Neuronal stem cell (in vitro differentiated cells): Measurements from ENCODE around the gene OTULINL.

Source experiments
- DNase-seq: peaks from one replicate; pipeline ENCODE4 v3.0.0-alpha.2; 2013; ENCODE audit warnings: low spot score
- H2AFZ ChIP-seq: one replicate; pipeline ENCODE4 v1.6.1; 2013; ENCODE audit warnings: mild to moderate bottlenecking, low read length, inconsistent platforms
- H2AK5ac ChIP-seq: 2 replicates; pipeline ENCODE4 v1.6.1; 2013; ENCODE audit warnings: low read depth, mild to moderate bottlenecking, inconsistent platforms, low read length, moderate library complexity, mixed read lengths
- H2BK120ac ChIP-seq: 2 replicates; pipeline ENCODE4 v1.6.1; 2013; ENCODE audit warnings: low read depth, mild to moderate bottlenecking, inconsistent platforms, low read length, moderate library complexity, mixed read lengths
- H2BK12ac ChIP-seq: one replicate; pipeline ENCODE4 v1.6.1; 2013; ENCODE audit warnings: low read length, inconsistent platforms
- H2BK15ac ChIP-seq: 2 replicates; pipeline ENCODE4 v1.6.1; 2013; ENCODE audit warnings: mild to moderate bottlenecking, low read length, inconsistent platforms, mixed read lengths
- H2BK5ac ChIP-seq: one replicate; pipeline ENCODE4 v1.6.1; 2013; ENCODE audit warnings: inconsistent platforms, mild to moderate bottlenecking, low read length, moderate library complexity
- H3K14ac ChIP-seq: one replicate; pipeline ENCODE4 v1.6.1; 2013; ENCODE audit warnings: low read length, inconsistent platforms
- H3K18ac ChIP-seq: 2 replicates; pipeline ENCODE4 v1.6.1; 2013; ENCODE audit warnings: low read length, inconsistent platforms
- H3K23ac ChIP-seq: 2 replicates; pipeline ENCODE4 v1.6.1; 2013; ENCODE audit warnings: low read depth, mild to moderate bottlenecking, mixed read lengths, low read length, inconsistent platforms; ENCODE audit not compliant: poor library complexity
- H3K27ac ChIP-seq: replicated peaks from 3 replicates; pipeline ENCODE4 v1.5.1; 2013; ENCODE audit warnings: low read length, inconsistent platforms
- H3K27me3 ChIP-seq, 3 experiments: 2 replicates each; pipeline ENCODE4 v1.6.1; 2013; ENCODE audit warnings: low read length in 3 of 3, mild to moderate bottlenecking in 2 of 3, inconsistent platforms in 1 of 3, low read depth in 1 of 3, mixed read lengths in 1 of 3, moderate library complexity in 1 of 3; ENCODE audit not compliant: control insufficient read depth in 3 of 3, insufficient read depth in 3 of 3
- H3K36me3 ChIP-seq, 2 donors: replicated peaks in 1 of 2; 2 replicates each; pipeline ENCODE4 v1.6.1; 2013; ENCODE audit warnings: low read length in 2 of 2; ENCODE audit not compliant: control insufficient read depth in 2 of 2, insufficient read depth in 2 of 2
- H3K4ac ChIP-seq: 2 replicates; pipeline ENCODE4 v1.6.1; 2013; ENCODE audit warnings: inconsistent platforms, mild to moderate bottlenecking, low read length, moderate library complexity
- H3K4me1 ChIP-seq, 2 donors: 1 replicate in 1 of 2; 2 replicates in 1 of 2; pipeline ENCODE4 v1.6.1; 2013; ENCODE audit warnings: low read length in 2 of 2, low read depth in 1 of 2; ENCODE audit not compliant: control insufficient read depth in 2 of 2, insufficient read depth in 1 of 2
- H3K4me2 ChIP-seq: one replicate; pipeline ENCODE4 v1.6.1; 2013; ENCODE audit warnings: mild to moderate bottlenecking, low read length, inconsistent platforms; ENCODE audit not compliant: insufficient read depth, poor library complexity, severe bottlenecking
- H3K4me3 ChIP-seq, 2 donors: 2 replicates each; pipeline ENCODE4 v1.5.1; 2013; ENCODE audit warnings: low read length in 2 of 2, mild to moderate bottlenecking in 2 of 2, inconsistent platforms in 1 of 2, moderate library complexity in 1 of 2
- H3K79me1 ChIP-seq: one replicate; pipeline ENCODE4 v1.6.1; 2013; ENCODE audit warnings: low read depth, mild to moderate bottlenecking, inconsistent platforms, low read length, moderate library complexity
- H3K9ac ChIP-seq: one replicate; pipeline ENCODE4 v1.6.1; 2013; ENCODE audit warnings: mild to moderate bottlenecking, low read depth, low read length, inconsistent platforms; ENCODE audit not compliant: poor library complexity
- H3K9me3 ChIP-seq, 2 donors: replicated peaks in 1 of 2; 2 replicates each; pipeline versions ENCODE3 to v1.6.1; 2013; ENCODE audit warnings: low read length in 2 of 2, mild to moderate bottlenecking in 2 of 2, inconsistent platforms in 1 of 2, low read depth in 1 of 2, mixed read lengths in 1 of 2, moderate library complexity in 1 of 2; ENCODE audit not compliant: control insufficient read depth in 2 of 2, insufficient read depth in 1 of 2
- H4K8ac ChIP-seq: one replicate; pipeline ENCODE4 v1.6.1; 2013; ENCODE audit warnings: low read depth, mild to moderate bottlenecking, inconsistent platforms, low read length, moderate library complexity
- H4K91ac ChIP-seq: one replicate; pipeline ENCODE4 v1.6.1; 2013; ENCODE audit warnings: low read length, low read depth, mild to moderate bottlenecking, inconsistent platforms; ENCODE audit not compliant: poor library complexity
- WGBS, 2 donors: extraction: QIAGEN DNeasy Blood & Tissue Kit; methylation state at CpG; one replicate each; pipeline ENCODE4 v1.1.7; 2013; ENCODE audit warnings: missing lambda C conversion rate in 2 of 2, mixed read lengths in 1 of 2; ENCODE audit not compliant: insufficient read length in 2 of 2, insufficient replicate concordance in 1 of 2; ENCODE audit errors: extremely low coverage in 2 of 2; 5-methylcytosine and 5-hydroxymethylcytosine counted together

OTULINL gene

DNA sequence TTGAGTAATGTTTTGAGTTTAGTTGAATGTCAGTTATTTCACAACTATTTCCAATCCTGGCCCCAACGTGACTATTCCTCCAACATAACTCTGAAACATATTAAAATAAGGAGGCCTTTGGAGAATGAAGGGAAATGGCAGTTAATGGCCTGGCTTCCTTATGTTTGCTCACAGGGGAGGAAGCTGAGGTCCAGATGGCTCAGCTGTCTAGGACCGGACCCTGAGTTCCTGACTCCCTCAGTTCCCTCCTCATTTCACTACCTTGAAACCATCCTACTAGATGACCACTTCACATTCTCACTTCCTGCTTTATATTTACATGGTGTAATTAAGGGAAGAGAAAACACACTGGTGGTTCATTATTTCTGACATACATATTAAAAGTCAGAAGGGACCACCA is 6.6 kb downstream of the OTULINL start:
- no CpG with 5 or more reads among the region's 2 CpGs for WGBS, 2 donors
- Histone ChIP-seq H3K27me3 (peaks cover 0 to 10% (median 0%) of the 10 kb centered on the region in 3 experiments), H3K18ac (no peak overlapping the region), H2BK12ac (no peak overlapping the region), H3K4ac (no peak overlapping the region), H3K4me1 (no peaks in the 10 kb centered on the region), H2AK5ac (no peak overlapping the region), H3K14ac (no peak overlapping the region), H2BK15ac (no peak overlapping the region), H2BK120ac (no peak overlapping the region), H3K9ac (no peak overlapping the region), H2AFZ (no peak overlapping the region), H4K91ac (no peak overlapping the region), H3K36me3 (no peaks in the 10 kb centered on the region), H3K79me1 (no peaks in the 10 kb centered on the region), H4K8ac (no peak overlapping the region), H3K4me3 (no peak overlapping the region), H2BK5ac (no peak overlapping the region), H3K9me3 (peaks cover 0 to 6% of the 10 kb centered on the region in 2 donors), H3K27ac (no peak overlapping the region), H3K23ac (no peak overlapping the region), H3K4me2 (no peak overlapping the region)
- no peak for DNase-seq

DNA sequence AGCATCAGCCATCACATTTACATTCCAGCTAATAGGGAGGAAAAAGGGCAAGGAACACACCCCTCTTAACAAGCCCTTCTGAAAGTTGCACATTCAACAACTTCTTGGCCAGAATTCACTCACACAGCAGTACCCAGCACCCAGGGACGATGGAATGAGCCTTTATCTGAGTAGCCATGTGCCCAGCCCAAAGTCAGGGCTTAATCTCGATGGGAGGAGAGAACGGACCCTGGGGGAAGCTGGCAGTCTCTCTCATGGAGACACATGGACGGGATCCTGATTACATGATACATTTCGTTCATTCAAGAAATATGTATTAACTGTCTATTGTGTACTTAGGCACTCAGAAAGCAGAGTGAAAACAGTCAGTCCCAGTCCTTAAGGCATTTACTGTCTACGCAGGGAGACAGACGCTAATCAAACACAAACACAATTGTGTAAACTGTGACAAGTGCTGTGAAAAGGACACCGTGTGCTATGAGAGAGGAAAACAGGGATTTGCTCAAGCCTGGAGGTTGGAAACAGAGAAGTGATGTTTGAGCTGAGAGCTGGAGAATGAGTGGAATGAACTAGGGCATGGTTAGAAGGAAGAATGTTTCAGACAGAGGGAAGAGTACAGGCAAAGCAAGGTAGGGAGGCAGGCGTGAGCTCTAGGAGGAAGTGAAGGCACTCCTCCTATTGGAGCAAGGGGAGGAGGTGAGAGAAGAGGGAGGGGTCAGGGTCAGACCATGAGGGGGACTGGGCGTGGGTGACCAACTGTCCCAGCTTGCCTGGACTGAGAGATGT is 7.4 kb downstream of the OTULINL start:
- Histone ChIP-seq H3K36me3 (no peaks in the 10 kb centered on the region), H3K4me2 (no peak overlapping the region), H2BK120ac (no peak overlapping the region), H2BK5ac (no peak overlapping the region), H3K27ac (no peak overlapping the region), H3K27me3 (peaks cover 0 to 2% (median 0%) of the 10 kb centered on the region in 3 experiments), H3K9me3 (peaks cover 0 to 6% of the 10 kb centered on the region in 2 donors), H4K91ac (no peak overlapping the region), H2BK12ac (no peak overlapping the region), H3K9ac (no peak overlapping the region), H3K14ac (no peak overlapping the region), H3K23ac (no peak overlapping the region), H3K4me1 (no peaks in the 10 kb centered on the region), H3K4me3 (no peak overlapping the region), H2AK5ac (no peak overlapping the region), H2AFZ (no peak overlapping the region), H4K8ac (no peak overlapping the region), H3K18ac (no peak overlapping the region), H2BK15ac (no peak overlapping the region), H3K4ac (no peak overlapping the region), H3K79me1 (no peaks in the 10 kb centered on the region)
- WGBS, 2 donors: no CpG with 5 or more reads among the region's 10 CpGs
- no peak for DNase-seq

DNA sequence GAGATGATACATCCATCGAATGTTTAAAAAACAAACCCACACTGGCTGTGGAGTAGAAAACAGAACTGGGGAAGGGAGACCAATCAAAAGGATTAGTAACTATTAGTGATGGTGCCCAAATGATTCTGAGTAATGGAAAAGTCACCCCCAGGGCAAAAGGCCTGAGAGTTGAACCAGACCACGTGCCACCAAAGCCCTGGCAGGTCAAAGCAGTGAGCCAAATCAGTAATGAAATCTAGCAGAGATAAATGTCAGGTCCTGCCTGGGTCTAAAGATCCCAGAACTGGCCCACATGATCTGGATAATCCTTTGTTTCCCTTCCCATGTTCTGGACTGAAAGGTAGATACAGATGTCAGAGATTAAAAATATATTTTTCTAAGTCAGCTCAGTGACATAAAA is 9.4 kb downstream of the OTULINL start:
- Histone ChIP-seq H3K27ac (no peak overlapping the region), H3K4me2 (no peak overlapping the region), H3K4ac (no peak overlapping the region), H2BK15ac (no peak overlapping the region), H2BK12ac (no peak overlapping the region), H2BK5ac (no peak overlapping the region), H3K36me3 (no peaks in the 10 kb centered on the region), H3K27me3 (no peaks in the 10 kb centered on the region), H3K14ac (no peak overlapping the region), H2AFZ (no peak overlapping the region), H3K9me3 (no peaks in the 10 kb centered on the region), H2AK5ac (no peak overlapping the region), H3K18ac (no peak overlapping the region), H4K8ac (no peak overlapping the region), H3K4me3 (no peak overlapping the region), H4K91ac (no peak overlapping the region), H3K9ac (no peak overlapping the region), H3K79me1 (no peaks in the 10 kb centered on the region), H3K4me1 (no peaks in the 10 kb centered on the region), H3K23ac (no peak overlapping the region), H2BK120ac (no peak overlapping the region)
- no CpG with 5 or more reads among the region's 2 CpGs for WGBS, 2 donors
- no peak for DNase-seq

DNA sequence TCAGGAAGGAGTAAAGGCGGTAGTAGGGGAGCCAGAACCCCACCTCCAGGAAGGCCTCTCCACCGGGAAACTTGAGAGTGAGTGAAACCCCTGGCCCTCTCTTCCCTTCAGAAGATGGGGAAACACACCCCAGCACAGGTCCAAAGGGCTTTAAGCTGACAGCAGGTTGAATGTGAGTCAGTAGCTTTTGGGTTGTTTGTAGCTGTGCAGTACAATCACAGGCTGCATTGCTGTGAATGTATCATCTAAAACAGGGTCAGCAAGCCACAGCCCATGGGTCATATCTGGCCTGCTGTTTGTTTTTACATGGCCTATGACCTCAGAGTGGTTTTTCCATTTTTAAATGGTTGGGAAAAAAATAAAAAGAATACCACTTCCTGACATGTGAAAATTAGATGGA is 10.0 kb downstream of the OTULINL start:
- no peaks in the 10 kb centered on the region for H3K9me3 ChIP-seq
- H2AFZ ChIP-seq: no peak overlapping the region
- no peak for DNase-seq
- no peak overlapping the region for H2AK5ac ChIP-seq
- H3K18ac ChIP-seq: no peak overlapping the region
- no peak overlapping the region for H2BK15ac ChIP-seq
- no peak overlapping the region for H2BK120ac ChIP-seq
- H3K79me1 ChIP-seq: no peaks in the 10 kb centered on the region
- no peak overlapping the region for H3K14ac ChIP-seq
- H3K4ac ChIP-seq: no peak overlapping the region
- no peak overlapping the region for H3K4me2 ChIP-seq
- H3K36me3 ChIP-seq: no peaks in the 10 kb centered on the region
- WGBS, 2 donors: no CpG with 5 or more reads among the region's 2 CpGs
- no peaks in the 10 kb centered on the region for H3K4me1 ChIP-seq
- no peaks in the 10 kb centered on the region for H3K27me3 ChIP-seq
- H3K9ac ChIP-seq: no peak overlapping the region
- H3K4me3 ChIP-seq: no peak overlapping the region
- H2BK12ac ChIP-seq: no peak overlapping the region
- H4K91ac ChIP-seq: no peak overlapping the region
- H4K8ac ChIP-seq: no peak overlapping the region
- H3K23ac ChIP-seq: no peak overlapping the region
- no peak overlapping the region for H2BK5ac ChIP-seq
- H3K27ac ChIP-seq: no peak overlapping the region
